GM12878 (cell line): ENCODE measurements around the gene GOLGA6L7.

ENCODE experiments used
- EP300 ChIP-seq, 2 experiments: fragments of 150-350 bp in 1 of 2; IDR thresholded peaks; 2 replicates each; pipeline ENCODE4 v1.6.1; 2011 to 2012; ENCODE audit warnings: low read depth in 2 of 2, low read length in 2 of 2, borderline replicate concordance in 1 of 2, improper control_type of control experiment in 1 of 2, inconsistent platforms in 1 of 2; ENCODE audit not compliant: control insufficient read depth in 1 of 2
- ETV6 ChIP-seq, 2 experiments: fragments of 450-650 bp in 1 of 2; IDR thresholded peaks in 1 of 2; conservative IDR thresholded peaks in 1 of 2; 2 replicates each; pipeline ENCODE4 v1.6.1; 2014; ENCODE audit warnings: antibody characterized with exemption in 1 of 2, borderline replicate concordance in 1 of 2, low read depth in 1 of 2, mild to moderate bottlenecking in 1 of 2, moderate library complexity in 1 of 2
- EZH2 ChIP-seq: IDR thresholded peaks from 2 replicates; pipeline ENCODE4 v1.6.1; 2012; ENCODE audit warnings: low read depth, mild to moderate bottlenecking, control low read depth, inconsistent platforms, low read length, borderline replicate concordance; ENCODE audit not compliant: control insufficient read depth
- HDAC2 ChIP-seq: fragments of 200-600 bp; sonication (generic); IDR thresholded peaks from 2 replicates; pipeline ENCODE4 v1.6.1; 2017
- MEF2A ChIP-seq: IDR thresholded peaks from 2 replicates; pipeline ENCODE4 v1.6.1; 2011; ENCODE audit warnings: low read depth, mild to moderate bottlenecking, low read length, moderate library complexity; ENCODE audit not compliant: insufficient read depth
- RAD21 ChIP-seq: IDR thresholded peaks from 2 replicates; pipeline ENCODE4 v1.6.1; 2011; ENCODE audit warnings: mild to moderate bottlenecking, low read depth, low read length, moderate library complexity; ENCODE audit not compliant: insufficient read depth
- ZNF274 ChIP-seq: IDR thresholded peaks from one replicate; pipeline ENCODE4 v1.8.0; 2011; ENCODE audit not compliant: insufficient read length, insufficient read depth
- TF ChIP-seq, protein P1 (sequence below), 3 experiments: IDR thresholded peaks in 2 of 3; conservative IDR thresholded peaks in 1 of 3; 2 replicates each; pipeline ENCODE4 v1.5.1; 2011; ENCODE audit warnings: low read depth in 3 of 3, low read length in 3 of 3, mild to moderate bottlenecking in 3 of 3, control low read depth in 2 of 3, moderate library complexity in 2 of 3, inconsistent platforms in 1 of 3, mixed read lengths in 1 of 3; ENCODE audit not compliant: control insufficient read depth in 2 of 3, insufficient read depth in 1 of 3; ENCODE audit errors: extremely low read depth in 1 of 3
- TF ChIP-seq, protein P2 (sequence below): IDR thresholded peaks from 2 replicates; pipeline ENCODE4 v1.6.1; 2012; ENCODE audit warnings: low read depth, low read length, improper control_type of control experiment

DNA sequence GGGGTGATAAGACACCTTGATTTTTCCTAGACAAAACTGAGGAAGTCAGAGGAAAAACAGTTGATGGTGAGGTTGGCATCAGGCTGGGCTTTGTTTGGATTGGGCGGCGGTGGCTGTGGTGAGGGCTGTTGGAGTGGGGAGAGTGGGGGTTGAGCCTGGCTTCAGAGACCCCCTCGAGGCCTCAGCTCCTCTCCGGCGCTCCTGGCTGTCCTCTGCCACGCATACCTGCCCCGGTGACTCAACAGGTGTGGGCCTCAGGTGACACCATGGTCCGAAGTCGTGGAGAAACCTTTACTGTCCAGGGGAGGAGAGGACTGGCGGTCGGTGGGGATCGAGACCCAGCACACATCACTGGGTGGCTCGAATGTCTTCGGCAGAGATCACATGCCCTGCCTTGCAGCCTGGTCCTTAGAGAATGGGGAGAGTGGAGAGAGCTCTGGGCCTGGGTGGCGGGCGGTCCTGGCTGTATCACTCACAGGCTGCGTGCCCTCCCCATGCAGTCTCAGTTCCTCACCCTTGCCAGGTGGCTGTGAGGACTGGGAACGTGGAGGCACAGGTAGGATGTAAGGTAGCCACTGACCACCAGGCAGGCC lies 40.0 kb upstream of the GOLGA6L7 start:
- TF ChIP-seq, protein P1, sequence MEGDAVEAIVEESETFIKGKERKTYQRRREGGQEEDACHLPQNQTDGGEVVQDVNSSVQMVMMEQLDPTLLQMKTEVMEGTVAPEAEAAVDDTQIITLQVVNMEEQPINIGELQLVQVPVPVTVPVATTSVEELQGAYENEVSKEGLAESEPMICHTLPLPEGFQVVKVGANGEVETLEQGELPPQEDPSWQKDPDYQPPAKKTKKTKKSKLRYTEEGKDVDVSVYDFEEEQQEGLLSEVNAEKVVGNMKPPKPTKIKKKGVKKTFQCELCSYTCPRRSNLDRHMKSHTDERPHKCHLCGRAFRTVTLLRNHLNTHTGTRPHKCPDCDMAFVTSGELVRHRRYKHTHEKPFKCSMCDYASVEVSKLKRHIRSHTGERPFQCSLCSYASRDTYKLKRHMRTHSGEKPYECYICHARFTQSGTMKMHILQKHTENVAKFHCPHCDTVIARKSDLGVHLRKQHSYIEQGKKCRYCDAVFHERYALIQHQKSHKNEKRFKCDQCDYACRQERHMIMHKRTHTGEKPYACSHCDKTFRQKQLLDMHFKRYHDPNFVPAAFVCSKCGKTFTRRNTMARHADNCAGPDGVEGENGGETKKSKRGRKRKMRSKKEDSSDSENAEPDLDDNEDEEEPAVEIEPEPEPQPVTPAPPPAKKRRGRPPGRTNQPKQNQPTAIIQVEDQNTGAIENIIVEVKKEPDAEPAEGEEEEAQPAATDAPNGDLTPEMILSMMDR (IDR thresholded peaks at IDR 0.05 in 2 of 3, conservative IDR thresholded peaks at IDR 0.05 in 1 of 3; ENCODE audit: control insufficient read depth in 2 of 3, extremely low read depth in 1 of 3, insufficient read depth in 1 of 3, low read depth in 3 of 3, low read length in 3 of 3): no peak
- TF ChIP-seq EP300 (IDR thresholded peaks at IDR 0.05; ENCODE audit: borderline replicate concordance in 1 of 2, control insufficient read depth in 1 of 2, low read depth in 2 of 2, low read length in 2 of 2) (no peak), ZNF274 (no peak), ETV6 (conservative IDR thresholded peaks at IDR 0.05 in 1 of 2, IDR thresholded peaks at IDR 0.05 in 1 of 2; ENCODE audit: borderline replicate concordance in 1 of 2, low read depth in 1 of 2) (no peak), HDAC2 (no peak), EZH2 (no peak), RAD21 (no peak), MEF2A (no peak)
- TF ChIP-seq, protein P2, sequence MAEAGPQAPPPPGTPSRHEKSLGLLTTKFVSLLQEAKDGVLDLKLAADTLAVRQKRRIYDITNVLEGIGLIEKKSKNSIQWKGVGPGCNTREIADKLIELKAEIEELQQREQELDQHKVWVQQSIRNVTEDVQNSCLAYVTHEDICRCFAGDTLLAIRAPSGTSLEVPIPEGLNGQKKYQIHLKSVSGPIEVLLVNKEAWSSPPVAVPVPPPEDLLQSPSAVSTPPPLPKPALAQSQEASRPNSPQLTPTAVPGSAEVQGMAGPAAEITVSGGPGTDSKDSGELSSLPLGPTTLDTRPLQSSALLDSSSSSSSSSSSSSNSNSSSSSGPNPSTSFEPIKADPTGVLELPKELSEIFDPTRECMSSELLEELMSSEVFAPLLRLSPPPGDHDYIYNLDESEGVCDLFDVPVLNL: no peak
